SK-N-SH treated with all-trans-retinoic acid at 6 μM for 48 hours (cell line): ENCODE data around the gene RSF1.

Experiments
- ATAC-seq: fragments of 200-7000 bp; cut with Tn5 transposase; 3 replicates; pipeline ENCODE4 v1.9.1; 2020; ENCODE audit warnings: mild to moderate bottlenecking, moderate library complexity
- ARNTL ChIP-seq: fragments of 450-650 bp; formaldehyde crosslinking; IDR thresholded peaks from 2 replicates; pipeline ENCODE4 v1.5.0; 2020; ENCODE audit warnings: low read depth, mild to moderate bottlenecking, moderate library complexity, borderline replicate concordance
- BACH2 ChIP-seq: fragments of 250-450 bp; sonication (Bioruptor Pico); IDR thresholded peaks from 2 replicates; pipeline ENCODE4 v1.9.0; 2021; ENCODE audit warnings: mild to moderate bottlenecking, borderline replicate concordance
- CREB5 ChIP-seq: fragments of 250-450 bp; sonication (Bioruptor Pico); IDR thresholded peaks from 2 replicates; pipeline ENCODE4 v1.5.1; 2020; ENCODE audit warnings: low read depth, mild to moderate bottlenecking, moderate library complexity
- CSDC2 ChIP-seq: fragments of 250-450 bp; sonication (Bioruptor Pico); IDR thresholded peaks from 2 replicates; pipeline ENCODE4 v1.5.0; 2020; ENCODE audit warnings: mild to moderate bottlenecking, moderate library complexity
- ESRRG ChIP-seq: fragments of 250-450 bp; sonication (Bioruptor Pico); IDR thresholded peaks from 2 replicates; pipeline ENCODE4 v1.6.1; 2021; ENCODE audit warnings: mild to moderate bottlenecking
- GLIS3 ChIP-seq: fragments of 250-450 bp; sonication (Bioruptor Pico); IDR thresholded peaks from 2 replicates; pipeline ENCODE4 v1.5.0; 2020; ENCODE audit warnings: mild to moderate bottlenecking, moderate library complexity
- ISL1 ChIP-seq: fragments of 250-450 bp; sonication (Bioruptor Pico); IDR thresholded peaks from 2 replicates; pipeline ENCODE4 v2.1.2; 2022; ENCODE audit warnings: mild to moderate bottlenecking, moderate library complexity
- OSR1 ChIP-seq: fragments of 250-450 bp; sonication (Bioruptor Pico); IDR thresholded peaks from 2 replicates; pipeline ENCODE4 v1.8.0; 2022; ENCODE audit warnings: moderate library complexity, mild to moderate bottlenecking, inconsistent platforms
- POU6F1 ChIP-seq: fragments of 250-450 bp; sonication (Bioruptor Pico); IDR thresholded peaks from 2 replicates; pipeline ENCODE4 v1.8.0; 2021; ENCODE audit warnings: low read depth, mild to moderate bottlenecking, moderate library complexity, borderline replicate concordance
- PPARA ChIP-seq: fragments of 250-450 bp; sonication (Bioruptor Pico); IDR thresholded peaks from 2 replicates; pipeline ENCODE4 v1.5.0; 2020; ENCODE audit warnings: mild to moderate bottlenecking, borderline replicate concordance
- RARB ChIP-seq: fragments of 250-450 bp; sonication (Bioruptor Pico); IDR thresholded peaks from 2 replicates; pipeline ENCODE4 v1.8.0; 2021; ENCODE audit warnings: mild to moderate bottlenecking, moderate library complexity
- TCF4 ChIP-seq: fragments of 250-450 bp; sonication (Bioruptor Pico); IDR thresholded peaks from 2 replicates; pipeline ENCODE4 v1.8.0; 2021; ENCODE audit warnings: mild to moderate bottlenecking, moderate library complexity, borderline replicate concordance
- TOX ChIP-seq: fragments of 250-450 bp; sonication (Bioruptor Pico); IDR thresholded peaks from 2 replicates; pipeline ENCODE4 v1.8.0; 2021; ENCODE audit warnings: mild to moderate bottlenecking, moderate library complexity, borderline replicate concordance
- TSHZ2 ChIP-seq: fragments of 250-450 bp; sonication (Bioruptor Pico); IDR thresholded peaks from 2 replicates; pipeline ENCODE4 v1.5.0; 2020; ENCODE audit warnings: mild to moderate bottlenecking, moderate library complexity
- ZC3H10 ChIP-seq: fragments of 250-450 bp; sonication (Bioruptor Pico); IDR thresholded peaks from 2 replicates; pipeline ENCODE4 v1.5.1; 2021; ENCODE audit warnings: mild to moderate bottlenecking, moderate library complexity
- ZFP3 ChIP-seq: fragments of 250-450 bp; sonication (Bioruptor Pico); IDR thresholded peaks from 2 replicates; pipeline ENCODE4 v1.5.0; 2020; ENCODE audit warnings: mild to moderate bottlenecking, moderate library complexity
- ZFP30 ChIP-seq: fragments of 450-650 bp; formaldehyde crosslinking; IDR thresholded peaks from 2 replicates; pipeline ENCODE4 v1.5.0; 2022; ENCODE audit warnings: mild to moderate bottlenecking, moderate library complexity
- ZNF565 ChIP-seq: fragments of 450-650 bp; formaldehyde crosslinking; conservative IDR thresholded peaks from 2 replicates; pipeline ENCODE4 v1.5.0; 2020; ENCODE audit warnings: low read depth, mild to moderate bottlenecking, moderate library complexity
- ZNF70 ChIP-seq: fragments of 450-650 bp; formaldehyde crosslinking; IDR thresholded peaks from 2 replicates; pipeline ENCODE4 v1.5.0; 2020; ENCODE audit warnings: mild to moderate bottlenecking, moderate library complexity
- ZNF8 ChIP-seq: fragments of 450-650 bp; formaldehyde crosslinking; IDR thresholded peaks from 2 replicates; pipeline ENCODE4 v1.5.0; 2020; ENCODE audit warnings: mild to moderate bottlenecking, moderate library complexity
- TF ChIP-seq, protein P1 (sequence below): fragments of 250-450 bp; sonication (Bioruptor Pico); IDR thresholded peaks from 2 replicates; pipeline ENCODE4 v1.5.1; 2021; ENCODE audit warnings: mild to moderate bottlenecking, moderate library complexity
- TF ChIP-seq, protein P2 (sequence below): fragments of 250-450 bp; sonication (Bioruptor Pico); IDR thresholded peaks from 2 replicates; pipeline ENCODE4 v1.8.0; 2020; ENCODE audit warnings: mild to moderate bottlenecking, moderate library complexity, borderline replicate concordance

RSF1 gene

DNA sequence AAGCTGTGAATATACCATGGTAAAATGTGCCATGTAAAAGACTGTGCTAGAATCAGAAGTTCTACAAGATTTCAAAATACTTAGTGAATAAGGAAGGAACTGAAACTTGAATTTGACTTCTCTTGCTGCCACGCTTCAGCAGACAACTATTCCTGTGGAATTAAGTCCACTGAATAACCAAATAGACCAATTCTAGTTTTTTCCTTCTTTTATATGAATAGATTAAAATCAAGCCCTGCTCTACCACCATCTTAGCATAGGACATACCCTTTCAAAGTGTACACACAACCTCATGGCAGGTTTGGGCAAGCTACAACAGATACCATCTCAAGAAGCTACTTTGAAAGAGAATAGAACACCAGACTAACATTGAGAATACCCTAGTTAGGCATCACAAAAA is 159.6 kb downstream of the RSF1 start:
- TF ChIP-seq ZC3H10 (CRISPR knock-in tag): no peak
- no peak for TF ChIP-seq GLIS3
- no peak for TF ChIP-seq PPARA
- no peak for TF ChIP-seq CREB5 (CRISPR knock-in tag)
- no peak for TF ChIP-seq ARNTL (CRISPR knock-in tag)
- TF ChIP-seq ZFP30: no peak
- TF ChIP-seq ZNF8 (CRISPR knock-in tag): no peak
- TF ChIP-seq TCF4 (CRISPR knock-in tag): no peak
- TF ChIP-seq ESRRG (CRISPR knock-in tag): no peak
- no peak for TF ChIP-seq ZFP3 (CRISPR knock-in tag)
- TF ChIP-seq BACH2 (CRISPR knock-in tag): no peak
- TF ChIP-seq, protein P1, sequence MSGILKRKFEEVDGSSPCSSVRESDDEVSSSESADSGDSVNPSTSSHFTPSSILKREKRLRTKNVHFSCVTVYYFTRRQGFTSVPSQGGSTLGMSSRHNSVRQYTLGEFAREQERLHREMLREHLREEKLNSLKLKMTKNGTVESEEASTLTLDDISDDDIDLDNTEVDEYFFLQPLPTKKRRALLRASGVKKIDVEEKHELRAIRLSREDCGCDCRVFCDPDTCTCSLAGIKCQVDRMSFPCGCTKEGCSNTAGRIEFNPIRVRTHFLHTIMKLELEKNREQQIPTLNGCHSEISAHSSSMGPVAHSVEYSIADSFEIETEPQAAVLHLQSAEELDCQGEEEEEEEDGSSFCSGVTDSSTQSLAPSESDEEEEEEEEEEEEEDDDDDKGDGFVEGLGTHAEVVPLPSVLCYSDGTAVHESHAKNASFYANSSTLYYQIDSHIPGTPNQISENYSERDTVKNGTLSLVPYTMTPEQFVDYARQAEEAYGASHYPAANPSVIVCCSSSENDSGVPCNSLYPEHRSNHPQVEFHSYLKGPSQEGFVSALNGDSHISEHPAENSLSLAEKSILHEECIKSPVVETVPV (CRISPR knock-in tag): no peak
- ATAC-seq: no peak

DNA sequence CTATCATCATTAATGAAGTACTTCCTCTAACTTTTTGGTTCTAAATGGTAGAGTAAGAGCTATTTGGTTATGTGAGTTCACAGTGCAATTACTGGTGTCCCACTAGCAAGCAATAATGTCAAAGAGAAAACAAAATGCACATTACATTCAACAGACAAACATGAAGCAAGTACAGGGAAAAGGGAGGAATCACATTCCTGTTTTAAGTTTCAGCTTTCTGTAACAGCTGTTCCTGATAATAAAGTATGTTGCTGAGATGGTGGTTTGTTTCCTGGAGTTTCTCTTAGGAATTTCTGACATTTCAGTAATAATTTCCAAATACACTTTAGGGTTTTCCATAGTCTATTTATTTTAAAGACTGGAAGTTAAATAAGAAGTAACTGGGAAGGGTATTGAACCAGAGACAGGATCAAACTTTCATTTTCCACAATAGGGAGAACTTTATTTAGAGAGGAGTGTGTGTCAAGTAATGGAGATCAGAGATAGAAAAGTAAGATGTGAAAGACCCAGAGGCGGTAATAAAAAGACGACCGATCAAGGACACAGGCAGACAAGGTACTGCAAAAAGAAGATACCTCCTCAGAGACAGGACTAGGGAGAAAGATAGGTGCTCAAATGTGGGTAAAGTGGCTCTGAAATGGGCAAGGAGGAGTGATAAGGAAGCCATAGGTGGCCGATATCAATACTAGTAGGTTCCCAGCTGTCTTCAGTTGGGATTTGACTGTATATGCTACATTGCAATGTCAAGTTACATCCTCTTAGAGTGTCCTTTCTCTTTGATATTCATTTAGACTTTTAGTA is 162.1 kb downstream of the RSF1 start:
- peak; percentile 86 for ATAC-seq
- no peak for TF ChIP-seq TSHZ2 (CRISPR knock-in tag)
- TF ChIP-seq PPARA: no peak
- TF ChIP-seq CREB5 (CRISPR knock-in tag): no peak
- no peak for TF ChIP-seq POU6F1 (CRISPR knock-in tag)
- TF ChIP-seq ZC3H10 (CRISPR knock-in tag): no peak

DNA sequence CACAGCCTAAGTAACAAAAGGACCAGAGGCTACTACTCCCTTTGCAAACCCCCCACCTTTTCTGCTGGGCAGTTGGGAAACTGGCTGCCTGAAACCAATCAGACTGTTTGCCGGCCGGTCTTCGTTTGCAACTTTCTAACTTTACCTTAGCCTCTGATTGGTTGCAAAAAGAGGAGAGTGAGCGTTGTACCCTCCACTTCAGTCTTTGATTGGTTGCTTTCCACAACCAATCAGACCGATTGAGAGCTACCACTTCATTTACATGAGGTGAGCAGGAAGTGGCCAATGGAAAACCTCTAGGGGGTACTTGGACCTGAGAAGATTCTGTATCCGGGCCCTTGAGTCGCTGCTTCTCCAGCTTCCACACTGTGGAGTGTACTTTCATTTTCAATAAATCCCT is 164.2 kb downstream of the RSF1 start:
- TF ChIP-seq CSDC2: no peak
- no peak for TF ChIP-seq RARB (CRISPR knock-in tag)
- TF ChIP-seq, protein P1 (CRISPR knock-in tag): no peak
- TF ChIP-seq ISL1 (CRISPR knock-in tag): no peak
- TF ChIP-seq GLIS3: no peak
- TF ChIP-seq, protein P2, sequence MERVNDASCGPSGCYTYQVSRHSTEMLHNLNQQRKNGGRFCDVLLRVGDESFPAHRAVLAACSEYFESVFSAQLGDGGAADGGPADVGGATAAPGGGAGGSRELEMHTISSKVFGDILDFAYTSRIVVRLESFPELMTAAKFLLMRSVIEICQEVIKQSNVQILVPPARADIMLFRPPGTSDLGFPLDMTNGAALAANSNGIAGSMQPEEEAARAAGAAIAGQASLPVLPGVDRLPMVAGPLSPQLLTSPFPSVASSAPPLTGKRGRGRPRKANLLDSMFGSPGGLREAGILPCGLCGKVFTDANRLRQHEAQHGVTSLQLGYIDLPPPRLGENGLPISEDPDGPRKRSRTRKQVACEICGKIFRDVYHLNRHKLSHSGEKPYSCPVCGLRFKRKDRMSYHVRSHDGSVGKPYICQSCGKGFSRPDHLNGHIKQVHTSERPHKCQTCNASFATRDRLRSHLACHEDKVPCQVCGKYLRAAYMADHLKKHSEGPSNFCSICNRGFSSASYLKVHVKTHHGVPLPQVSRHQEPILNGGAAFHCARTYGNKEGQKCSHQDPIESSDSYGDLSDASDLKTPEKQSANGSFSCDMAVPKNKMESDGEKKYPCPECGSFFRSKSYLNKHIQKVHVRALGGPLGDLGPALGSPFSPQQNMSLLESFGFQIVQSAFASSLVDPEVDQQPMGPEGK (CRISPR knock-in tag): no peak
- no peak for TF ChIP-seq ZNF70
- no peak for TF ChIP-seq TOX (CRISPR knock-in tag)
- TF ChIP-seq PPARA: no peak
- no peak for TF ChIP-seq ZNF565
- no peak for TF ChIP-seq OSR1 (CRISPR knock-in tag)
- TF ChIP-seq ZFP30: no peak
- TF ChIP-seq POU6F1 (CRISPR knock-in tag): no peak
- no peak for TF ChIP-seq ZFP3 (CRISPR knock-in tag)
- TF ChIP-seq BACH2 (CRISPR knock-in tag): no peak
- TF ChIP-seq ESRRG (CRISPR knock-in tag): no peak
- no peak for ATAC-seq
